Activated B cell treated with CpG ODN at 0.5 μM for 24 hours (primary cell): ENCODE measurements around the gene ZBTB32. TPM values are rescaled to one million over a fixed set of nuclear protein-coding genes. Genes with fewer than 3 reads are reported as not detected.

Experiments used
- ATAC-seq: fragments of 200-7000 bp; cut with Tn5 transposase; one replicate; pipeline ENCODE4 v1.10.0; 2021; ENCODE audit warnings: low read depth, mild to moderate bottlenecking, moderate library complexity
- CTCF ChIA-PET: fragments of 350-600 bp; sonication (Branson Sonifier 250); formaldehyde crosslinking; loops from one replicate; lab custom pipeline; 2021; ENCODE audit warnings: antibody characterized with exemption; lab: Charles Lee
- POLR2A ChIA-PET: fragments of 350-600 bp; sonication (Branson Sonifier 250); formaldehyde crosslinking; loops from one replicate; lab custom pipeline; 2021; ENCODE audit warnings: antibody characterized with exemption; lab: Charles Lee
- DNase-seq: peaks from one replicate; pipeline ENCODE4 v3.0.0; 2022
- H3K27ac Mint-ChIP-seq: one replicate; pipeline ENCODE4 v1.8.0; 2020; ENCODE audit warnings: mixed read lengths
- H3K27me3 Mint-ChIP-seq: one replicate; pipeline ENCODE4 v1.8.0; 2021; ENCODE audit warnings: mixed read lengths
- H3K36me3 Mint-ChIP-seq: one replicate; pipeline ENCODE4 v1.8.0; 2021; ENCODE audit warnings: low read depth, mixed read lengths
- H3K4me1 Mint-ChIP-seq: one replicate; pipeline ENCODE4 v1.8.0; 2021; ENCODE audit warnings: mixed read lengths
- H3K4me3 Mint-ChIP-seq: one replicate; pipeline ENCODE4 v1.8.0; 2020; ENCODE audit warnings: mild to moderate bottlenecking, mixed read lengths
- H3K9me3 Mint-ChIP-seq: one replicate; pipeline ENCODE4 v1.8.0; 2020; ENCODE audit warnings: mixed read lengths
- intact Hi-C: fragments of 100-400 bp; cut with micrococcal nuclease; formaldehyde crosslinking; loops from one replicate; pipeline ENCODE4 v1.15.1; 2024
- total RNA-seq: library from RNA; stranded (reverse); gene quantifications from 2 replicates; pipeline ENCODE4 v1.2.3, GENCODE V29; 2022
- TF ChIP-seq, protein P1 (sequence below): fragments of 200-600 bp; IDR thresholded peaks from one replicate; pipeline ENCODE4 v1.8.0; 2022; ENCODE audit warnings: antibody characterized with exemption, mild to moderate bottlenecking

ZBTB32 gene
- total RNA-seq, 1 donor from 2014 or later = 21.4 TPM

DNA sequence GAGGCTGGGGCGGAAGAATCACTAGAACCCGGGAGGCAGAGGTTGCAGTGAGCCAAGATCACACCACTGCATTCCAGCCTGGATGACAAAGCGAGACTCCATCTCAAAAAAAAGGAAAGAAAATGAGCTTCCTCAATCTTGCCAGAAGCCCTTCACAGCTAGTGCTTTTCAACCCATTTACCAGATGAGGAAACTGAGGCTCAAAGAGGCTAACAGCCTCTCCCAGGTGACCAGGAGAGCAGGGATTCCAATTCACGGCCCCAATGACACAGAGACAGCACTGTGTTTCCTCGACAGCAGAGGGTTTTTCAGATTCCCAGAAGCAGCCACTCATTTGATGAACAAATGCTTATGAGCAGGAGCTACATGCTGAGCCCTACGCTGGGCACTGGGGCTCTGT lies 34.8 kb upstream of the ZBTB32 start:
- Mint-ChIP-seq H3K9me3 (no peaks in the 10 kb centered on the region), H3K4me3 (no peak overlapping the region), H3K36me3 (no peaks in the 10 kb centered on the region), H3K27me3 (peaks cover 30% of the 10 kb centered on the region), H3K27ac (no peak overlapping the region), H3K4me1 (peaks cover 8% of the 10 kb centered on the region)
- intact Hi-C loops = no loop called here
- ATAC-seq = no peak
- CTCF ChIA-PET = no interaction called here
- POLR2A ChIA-PET = no interaction called here
- DNase-seq = no peak
- TF ChIP-seq, protein P1, sequence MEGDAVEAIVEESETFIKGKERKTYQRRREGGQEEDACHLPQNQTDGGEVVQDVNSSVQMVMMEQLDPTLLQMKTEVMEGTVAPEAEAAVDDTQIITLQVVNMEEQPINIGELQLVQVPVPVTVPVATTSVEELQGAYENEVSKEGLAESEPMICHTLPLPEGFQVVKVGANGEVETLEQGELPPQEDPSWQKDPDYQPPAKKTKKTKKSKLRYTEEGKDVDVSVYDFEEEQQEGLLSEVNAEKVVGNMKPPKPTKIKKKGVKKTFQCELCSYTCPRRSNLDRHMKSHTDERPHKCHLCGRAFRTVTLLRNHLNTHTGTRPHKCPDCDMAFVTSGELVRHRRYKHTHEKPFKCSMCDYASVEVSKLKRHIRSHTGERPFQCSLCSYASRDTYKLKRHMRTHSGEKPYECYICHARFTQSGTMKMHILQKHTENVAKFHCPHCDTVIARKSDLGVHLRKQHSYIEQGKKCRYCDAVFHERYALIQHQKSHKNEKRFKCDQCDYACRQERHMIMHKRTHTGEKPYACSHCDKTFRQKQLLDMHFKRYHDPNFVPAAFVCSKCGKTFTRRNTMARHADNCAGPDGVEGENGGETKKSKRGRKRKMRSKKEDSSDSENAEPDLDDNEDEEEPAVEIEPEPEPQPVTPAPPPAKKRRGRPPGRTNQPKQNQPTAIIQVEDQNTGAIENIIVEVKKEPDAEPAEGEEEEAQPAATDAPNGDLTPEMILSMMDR = no peak

DNA sequence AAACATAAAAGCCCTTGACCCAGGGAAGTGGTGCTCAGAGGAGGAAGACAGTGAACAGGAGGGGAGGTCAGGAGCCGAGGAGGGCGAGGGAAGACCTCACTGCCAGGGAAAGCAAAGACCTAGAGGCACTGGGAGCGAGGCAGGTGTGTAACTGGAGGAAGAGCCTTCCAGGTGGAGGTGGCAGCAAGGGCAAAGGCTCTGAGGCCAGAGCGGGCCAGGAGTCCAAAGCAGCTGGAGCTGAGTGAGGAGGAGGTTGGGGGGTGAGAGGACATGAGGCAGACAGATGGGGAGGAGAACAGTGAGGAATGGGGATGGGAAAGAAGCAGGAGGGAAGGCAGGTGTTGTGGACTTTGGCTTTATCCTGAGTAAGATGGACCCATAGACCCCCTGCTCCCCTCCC lies 34.4 kb upstream of the ZBTB32 start:
- H3K27ac Mint-ChIP-seq = no peak overlapping the region
- CTCF ChIA-PET = no interaction called here
- TF ChIP-seq, protein P1 = no peak

DNA sequence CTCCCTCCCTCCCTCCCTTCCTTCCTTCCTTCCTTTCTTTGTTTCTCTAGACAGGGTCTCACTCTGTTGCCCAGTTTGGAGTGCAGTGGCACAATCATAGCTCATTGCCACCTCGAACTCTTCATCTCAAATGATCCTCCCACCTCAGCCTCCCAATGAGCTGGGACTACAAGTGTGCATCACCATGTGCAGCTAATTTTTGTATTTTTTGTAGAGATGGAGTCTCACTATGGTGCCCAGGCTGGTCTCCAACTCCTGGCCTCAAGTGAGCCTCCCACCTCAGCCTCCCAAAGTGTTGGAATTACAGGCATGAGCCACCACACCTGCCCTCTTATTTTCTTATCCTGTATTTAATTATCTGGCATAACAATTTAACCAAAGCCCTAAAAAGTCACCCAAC lies 33.7 kb upstream of the ZBTB32 start:
- intact Hi-C loops = no loop called here
- Mint-ChIP-seq H3K27ac (no peak overlapping the region), H3K27me3 (peaks cover 33% of the 10 kb centered on the region), H3K4me1 (peaks cover 8% of the 10 kb centered on the region), H3K4me3 (no peak overlapping the region), H3K9me3 (no peaks in the 10 kb centered on the region), H3K36me3 (no peaks in the 10 kb centered on the region)
- ChIA-PET CTCF (no interaction called here), POLR2A (interaction anchor here (0.7 kb wide), 2 partner anchors 16 to 67 kb away, joined by 3 to 5 read pairs; no protein-coding TSS in a partner anchor)
- DNase-seq (no peak), ATAC-seq (no peak)
- TF ChIP-seq, protein P1 = no peak

More for the DNA sequence above, 34.4 kb upstream of the ZBTB32 start:
- Mint-ChIP-seq H3K4me1 (peaks cover 8% of the 10 kb centered on the region), H3K4me3 (no peak overlapping the region), H3K36me3 (no peaks in the 10 kb centered on the region), H3K27me3 (peaks cover 31% of the 10 kb centered on the region), H3K9me3 (no peaks in the 10 kb centered on the region)
- DNase-seq = no peak
- intact Hi-C loops = no loop called here
- POLR2A ChIA-PET = no interaction called here
- no peak for ATAC-seq

DNA sequence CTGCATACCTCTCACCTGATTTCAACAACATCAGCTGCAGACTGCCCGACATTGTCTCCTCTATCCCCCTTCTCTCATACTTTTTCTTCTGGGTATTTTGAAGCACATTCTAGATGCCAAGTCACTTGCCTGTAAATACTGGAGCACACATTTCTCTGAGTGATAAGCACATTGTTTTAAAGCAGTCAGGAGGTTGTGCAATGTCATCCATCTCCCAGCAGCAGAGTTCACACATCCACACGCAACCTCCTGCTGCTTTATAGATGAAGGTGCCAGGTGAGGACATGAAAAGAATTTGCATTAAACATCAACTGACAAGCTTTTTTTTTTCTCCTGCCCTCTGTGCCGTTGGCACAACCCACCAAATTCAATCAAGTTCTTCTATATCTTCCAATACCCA lies 32.5 kb upstream of the ZBTB32 start:
- TF ChIP-seq, protein P1 = no peak
- Mint-ChIP-seq H3K4me3 (no peak overlapping the region), H3K4me1 (peaks cover 8% of the 10 kb centered on the region), H3K27ac (no peak overlapping the region), H3K9me3 (no peaks in the 10 kb centered on the region), H3K36me3 (no peaks in the 10 kb centered on the region), H3K27me3 (peaks cover 41% of the 10 kb centered on the region)
- intact Hi-C loops = no loop called here
- ChIA-PET POLR2A (no interaction called here), CTCF (no interaction called here)
- no peak for DNase-seq
- ATAC-seq = no peak

DNA sequence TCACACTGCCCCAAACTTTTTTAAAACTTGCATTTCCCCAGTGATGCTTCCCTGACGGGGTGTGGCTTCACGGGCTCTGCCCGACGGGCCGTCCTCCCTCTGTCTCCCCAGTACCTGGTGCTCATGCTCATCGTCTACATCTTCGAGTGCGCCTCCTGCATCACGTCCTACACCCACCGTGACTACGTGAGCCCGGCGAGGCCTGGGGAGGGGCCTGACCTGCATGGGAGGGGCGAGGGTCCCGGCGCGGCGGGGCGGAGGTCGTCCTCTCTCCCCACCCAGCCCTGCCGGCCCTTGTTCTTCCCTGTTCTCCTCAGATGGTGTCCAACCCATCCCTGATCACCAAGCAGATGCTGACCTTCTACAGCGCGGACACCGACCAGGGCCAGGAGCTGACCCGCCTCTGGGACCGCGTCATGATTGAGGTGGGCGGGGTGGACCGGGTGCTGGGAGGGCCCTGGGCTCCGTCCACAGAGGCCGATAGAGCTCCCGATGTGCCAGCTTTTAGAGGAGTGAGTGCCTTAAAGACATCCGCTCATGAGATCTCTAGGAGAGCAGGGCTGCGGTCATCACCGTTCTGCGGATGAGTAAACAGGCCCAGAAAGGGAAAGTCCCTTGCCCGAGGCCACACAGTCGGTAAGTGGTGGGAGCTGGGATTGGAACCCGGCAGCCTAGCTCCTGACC lies 31.1 kb upstream of the ZBTB32 start:
- TF ChIP-seq, protein P1 = no peak
- H3K27me3 Mint-ChIP-seq = peaks cover 41% of the 10 kb centered on the region

More for the DNA sequence above, 31.1 kb upstream of the ZBTB32 start:
- ChIA-PET CTCF (interaction anchor here (1.1 to 1.3 kb wide), 2 partner anchors 22 to 125 kb away, joined by 3 to 5 read pairs; no protein-coding TSS in a partner anchor), POLR2A (interaction anchor here (1.1 kb wide), 1 partner anchor 25 kb away, joined by 3 read pairs; the partner anchor contains the start of gene COX6B1)
- Mint-ChIP-seq H3K27ac (no peak overlapping the region), H3K36me3 (no peaks in the 10 kb centered on the region), H3K4me1 (peaks cover 8% of the 10 kb centered on the region), H3K4me3 (peak overlapping the region; percentile 66), H3K9me3 (no peaks in the 10 kb centered on the region)
- DNase-seq (no peak), ATAC-seq (peak; percentile 57)
- intact Hi-C loops = no loop called here
